ENCODE results near the gene TEX35.

The TEX35 gene

GRCh38 chr1:178494569-178494971 lies 18.3 kb upstream of the TEX35 start:
- TF ChIP-seq CTCF (IDR thresholded peaks at IDR 0.05; ENCODE audit: insufficient read depth, low read length, poor library complexity, severe bottlenecking), result no peak
- H3K4me3 ChIP-seq (replicated peaks; ENCODE audit: low read depth, low read length), result no peak overlapping the region
- no peaks in the 10 kb centered on the region for H3K36me3 ChIP-seq (ENCODE audit: control insufficient read depth, insufficient read depth, low read length)
- no peaks in the 10 kb centered on the region for H3K27me3 ChIP-seq (replicated peaks; ENCODE audit: control insufficient read depth, insufficient read depth, low read length)
- no peak for DNase-seq (ENCODE audit: extremely low read depth, insufficient read length)

GRCh38 chr1:178495158-178495557 lies 17.8 kb upstream of the TEX35 start:
- DNase-seq (ENCODE audit: extremely low read depth, insufficient read length), result no peak
- Histone ChIP-seq H3K4me3 (replicated peaks; ENCODE audit: low read depth, low read length) (no peak overlapping the region), H3K27me3 (replicated peaks; ENCODE audit: control insufficient read depth, insufficient read depth, low read length) (no peaks in the 10 kb centered on the region), H3K36me3 (ENCODE audit: control insufficient read depth, insufficient read depth, low read length) (no peaks in the 10 kb centered on the region)
- no peak for TF ChIP-seq CTCF (IDR thresholded peaks at IDR 0.05; ENCODE audit: insufficient read depth, low read length, poor library complexity, severe bottlenecking)

- H3K36me3 ChIP-seq (ENCODE audit: control insufficient read depth, insufficient read depth, low read length), result no peaks in the 10 kb centered on the region
- no peak for TF ChIP-seq CTCF (IDR thresholded peaks at IDR 0.05; ENCODE audit: insufficient read depth, low read length, poor library complexity, severe bottlenecking)
- no peaks in the 10 kb centered on the region for H3K27me3 ChIP-seq (replicated peaks; ENCODE audit: control insufficient read depth, insufficient read depth, low read length)
- no peak overlapping the region for H3K4me3 ChIP-seq (replicated peaks; ENCODE audit: low read depth, low read length)
- DNase-seq (ENCODE audit: extremely low read depth, insufficient read length), result no peak
Measured at GRCh38 chr1:178495741-178496409, 17.0 kb upstream of the TEX35 start.

DNA sequence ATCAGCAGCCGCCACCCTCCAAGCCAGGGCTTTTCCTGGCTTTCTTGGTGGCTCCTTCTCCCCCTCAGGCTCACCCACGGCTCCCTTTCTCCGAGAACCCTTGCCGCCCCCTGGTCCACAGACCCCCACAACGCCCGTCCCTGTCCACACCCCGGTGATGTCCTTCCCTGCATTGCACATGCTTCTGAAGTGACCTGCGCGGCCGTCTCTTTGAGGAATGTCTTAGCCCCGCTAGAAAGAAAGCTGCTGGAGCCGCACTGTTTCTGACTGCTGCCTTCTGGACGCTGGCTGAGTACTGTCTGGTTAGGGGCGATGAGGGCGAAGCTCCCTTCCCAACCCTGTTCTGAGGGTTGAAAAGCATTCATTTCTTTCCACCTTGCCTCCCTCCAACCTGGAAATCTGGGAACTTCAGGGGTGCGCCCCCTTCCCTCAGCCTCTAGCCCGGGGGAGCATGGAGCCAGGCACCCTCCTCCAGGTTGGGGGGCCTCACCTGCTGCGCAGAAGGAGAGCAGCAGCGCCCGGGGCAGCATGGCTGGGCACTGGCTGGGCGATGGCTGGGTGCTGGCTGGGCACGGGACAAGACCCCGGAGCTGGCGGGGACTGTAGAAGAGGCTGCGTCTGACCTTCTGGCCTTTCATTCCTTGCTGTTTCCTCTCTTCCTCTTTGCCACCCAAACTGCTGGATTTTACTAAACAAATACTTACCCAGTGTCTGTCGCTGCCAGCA lies 16.3 kb upstream of the TEX35 start, which contains the start of gene CLEC20A:
Gene CLEC20A, minus strand, starts transcription at position 555 of the 726 bp plus-strand sequence. Its CDS starts 25 bp downstream, at position 530.
- DNase-seq (ENCODE audit: extremely low read depth, insufficient read length), result no peak
- Histone ChIP-seq H3K36me3 (ENCODE audit: control insufficient read depth, insufficient read depth, low read length) (no peaks in the 10 kb centered on the region), H3K4me3 (replicated peaks; ENCODE audit: low read depth, low read length) (no peak within 1 kb of the TSS), H3K27me3 (replicated peaks; ENCODE audit: control insufficient read depth, insufficient read depth, low read length) (no peaks in the 10 kb centered on the region)
- no peak for TF ChIP-seq CTCF (IDR thresholded peaks at IDR 0.05; ENCODE audit: insufficient read depth, low read length, poor library complexity, severe bottlenecking)

DNA sequence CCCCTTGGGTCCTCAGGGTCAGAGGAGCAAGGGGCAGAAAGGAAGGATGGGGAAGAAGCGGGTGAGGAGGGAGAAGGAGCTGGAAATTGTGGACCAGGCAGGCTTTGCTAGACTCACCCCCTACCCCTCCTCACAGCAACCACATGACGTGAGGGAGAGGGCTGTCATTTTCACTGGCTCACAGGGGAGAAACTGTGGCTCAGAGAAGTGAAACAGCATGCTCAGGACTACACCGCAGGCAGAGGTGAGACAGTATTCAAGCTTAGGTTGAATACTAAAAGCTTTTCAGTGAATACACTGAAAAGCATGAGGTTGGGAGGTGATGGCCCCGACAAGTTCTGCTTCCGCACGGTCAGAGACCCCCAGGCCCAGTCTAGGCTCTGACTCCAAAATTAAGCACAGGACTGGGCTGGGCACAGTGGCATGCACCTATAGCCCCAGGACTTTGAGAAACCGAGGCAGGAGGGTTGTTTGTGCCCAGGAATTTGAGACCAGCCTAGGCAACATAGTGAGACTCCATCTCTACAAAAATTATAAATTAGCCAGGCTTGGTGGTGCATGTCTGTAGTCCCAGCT lies 14.9 kb upstream of the TEX35 start:
- Histone ChIP-seq H3K27me3 (replicated peaks; ENCODE audit: control insufficient read depth, insufficient read depth, low read length) (no peaks in the 10 kb centered on the region; the same call in 1 of the 2 replicates), H3K36me3 (ENCODE audit: control insufficient read depth, insufficient read depth, low read length) (no peaks in the 10 kb centered on the region), H3K4me3 (replicated peaks; ENCODE audit: low read depth, low read length) (no peak overlapping the region)
- DNase-seq (ENCODE audit: extremely low read depth, insufficient read length), result no peak
- no peak for TF ChIP-seq CTCF (IDR thresholded peaks at IDR 0.05; ENCODE audit: insufficient read depth, low read length, poor library complexity, severe bottlenecking)

Measured in GM06990 (cell line).